SW 1271 (cell line): Measurements from ENCODE around the gene VAPB.
"Not testable (repeated sequence)": the region's sequence is repeated elsewhere in the genome, so short reads cannot be mapped to it uniquely, and the experiment has no call there.

Experiments used
- DNase-seq, 2 experiments: peaks; one replicate each; lab custom pipeline; 2025; lab: John Stamatoyannopoulos, UW

VAPB gene

DNA sequence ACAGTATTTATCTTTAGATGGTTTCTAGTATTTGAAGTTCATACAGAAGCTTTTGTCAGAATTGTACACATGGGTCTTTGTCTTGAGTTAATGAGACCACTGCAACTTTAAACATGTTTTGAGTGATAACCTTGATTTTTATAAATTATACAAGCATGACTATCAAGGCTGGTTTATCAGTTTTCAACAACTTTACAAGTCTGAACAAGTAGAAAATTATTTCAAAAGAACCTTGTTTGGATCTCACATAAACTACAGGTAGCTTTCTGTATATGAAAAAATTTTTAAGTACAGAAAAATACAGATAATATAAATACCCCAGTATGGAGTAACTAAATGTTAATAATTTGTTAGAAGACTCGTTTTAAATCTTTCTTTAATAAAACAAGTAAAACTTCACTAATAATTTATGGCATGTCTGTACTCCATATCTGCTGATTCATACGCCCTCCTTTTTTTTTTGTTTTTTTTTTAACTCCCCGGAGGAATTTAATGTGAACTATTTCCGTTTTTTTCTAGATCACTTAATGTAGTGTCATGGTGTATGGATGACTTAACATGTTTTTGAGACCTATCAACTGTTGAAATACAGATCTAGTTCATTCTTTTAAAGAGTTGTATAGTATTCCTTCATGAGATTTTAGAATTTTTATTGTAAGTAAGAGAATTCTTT lies 18.3 kb downstream of the VAPB start:
- DNase-seq: peak in 1 of 2 experiments; percentile 22

DNA sequence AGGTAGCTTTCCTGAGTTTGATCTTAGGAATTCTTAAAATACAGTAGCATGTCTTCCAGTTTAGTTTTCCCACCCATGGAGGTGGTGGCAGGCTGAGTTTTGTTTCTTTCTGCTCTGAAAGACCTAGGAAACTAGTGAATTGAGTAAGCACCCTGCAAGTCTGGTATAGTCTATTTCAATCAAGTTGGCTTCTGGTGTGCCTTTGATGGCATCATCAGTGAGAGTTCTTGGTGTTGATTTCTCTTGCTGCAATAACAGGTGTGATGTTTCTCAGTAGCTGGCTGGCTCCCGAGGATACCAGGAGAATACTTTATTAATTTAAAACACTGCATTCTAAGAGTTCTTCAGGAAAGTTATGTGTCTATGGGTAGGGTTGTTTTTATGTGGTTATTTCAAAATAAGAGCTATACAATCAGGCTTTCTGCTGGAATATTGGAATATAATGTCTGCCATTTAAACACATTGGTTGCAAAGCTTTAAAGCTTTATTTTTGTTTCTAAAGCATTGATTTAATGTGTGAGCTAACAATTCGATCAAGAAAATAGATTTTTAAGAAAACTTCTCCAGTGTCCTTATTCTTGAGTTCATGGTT lies 19.0 kb downstream of the VAPB start:
- no peak for DNase-seq

DNA sequence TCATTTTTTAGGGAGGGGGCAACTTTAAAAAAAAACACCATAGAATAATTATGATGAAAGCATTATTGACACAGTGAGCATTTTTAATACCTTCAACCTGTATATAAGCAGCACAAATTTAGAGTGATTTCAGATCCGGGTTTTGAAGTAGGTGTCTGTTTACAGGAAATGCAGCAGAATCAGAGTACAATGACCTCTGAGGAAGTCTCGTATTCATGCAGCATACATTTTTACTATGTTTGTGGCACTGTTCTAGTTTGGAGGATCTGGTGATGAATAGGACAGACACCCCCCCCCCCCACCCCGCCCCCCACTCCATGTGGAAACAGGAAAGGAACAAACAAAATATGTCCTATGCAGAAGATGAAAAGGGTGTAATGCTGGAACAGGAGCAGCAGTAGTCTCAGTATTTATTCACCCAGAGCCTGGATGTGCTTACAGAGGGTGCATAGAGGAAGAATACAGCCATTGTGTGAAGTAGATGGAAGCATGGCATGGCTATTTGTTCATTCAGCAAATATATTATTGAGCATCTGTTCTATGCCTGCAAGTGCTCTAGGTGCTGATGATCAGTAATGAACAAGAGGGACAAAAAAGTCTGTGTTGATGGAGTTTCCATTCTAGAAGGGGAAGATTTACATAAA lies 19.7 kb downstream of the VAPB start:
- peak in 1 of 2 experiments; percentile 40 for DNase-seq

DNA sequence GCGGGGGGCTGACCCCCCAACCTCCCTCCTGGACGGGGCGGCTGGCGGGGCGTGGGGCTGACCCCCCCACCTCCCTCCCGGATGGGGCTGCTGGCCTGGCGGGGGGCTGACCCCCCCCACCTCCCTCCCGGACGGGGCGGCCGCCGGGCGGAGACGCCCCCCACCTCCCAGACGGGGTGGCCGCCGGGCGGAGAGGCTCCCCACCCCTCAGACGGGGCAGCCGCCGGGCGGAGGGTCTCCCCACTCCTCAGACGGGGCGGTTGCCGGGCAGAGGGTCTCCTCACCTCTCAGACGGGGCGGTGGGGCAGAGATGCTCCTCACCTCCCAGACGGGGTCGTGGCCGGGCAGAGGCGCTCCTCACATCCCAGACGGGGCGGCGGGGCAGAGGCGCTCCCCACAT lies 25.2 kb downstream of the VAPB start:
- DNase-seq: not testable (repeated sequence)

DNA sequence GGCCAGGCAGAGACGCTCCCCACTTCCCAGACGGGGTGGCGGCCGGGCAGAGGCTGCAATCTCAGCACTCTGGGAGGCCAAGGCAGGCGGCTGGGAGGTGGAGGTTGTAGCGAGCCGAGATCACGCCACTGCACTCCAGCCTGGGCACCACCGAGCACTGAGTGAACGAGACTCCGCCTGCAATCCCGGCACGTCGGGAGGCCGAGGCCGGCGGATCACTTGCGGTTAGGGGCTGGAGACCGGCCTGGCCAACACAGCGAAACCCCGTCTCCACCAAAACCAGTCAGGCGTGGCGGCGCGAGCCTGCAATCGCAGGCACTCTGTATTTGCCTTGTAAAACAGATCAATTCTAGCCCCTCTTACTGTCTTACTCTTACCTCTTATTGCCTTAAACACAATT lies 25.8 kb downstream of the VAPB start:
- DNase-seq: not testable (repeated sequence)

DNA sequence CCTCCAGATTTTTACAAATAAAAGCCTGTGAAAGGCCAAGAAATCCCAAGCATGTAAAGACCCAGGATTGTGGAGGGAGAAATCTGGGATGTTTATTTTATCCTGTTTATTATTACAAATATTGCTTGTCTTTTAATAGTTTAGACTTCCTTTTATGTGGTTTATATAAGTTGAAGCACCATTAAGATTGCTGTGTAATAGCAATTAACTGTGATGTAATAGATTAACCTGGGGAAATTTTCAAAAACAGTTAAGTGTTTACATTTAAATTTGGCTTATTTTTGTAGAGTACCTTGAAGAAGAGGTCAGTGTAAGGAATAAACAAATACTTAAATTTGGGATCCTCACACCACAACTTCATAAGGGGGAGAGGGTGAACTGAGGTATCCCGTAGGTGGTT lies 27.0 kb downstream of the VAPB start:
- DNase-seq: no peak

DNA sequence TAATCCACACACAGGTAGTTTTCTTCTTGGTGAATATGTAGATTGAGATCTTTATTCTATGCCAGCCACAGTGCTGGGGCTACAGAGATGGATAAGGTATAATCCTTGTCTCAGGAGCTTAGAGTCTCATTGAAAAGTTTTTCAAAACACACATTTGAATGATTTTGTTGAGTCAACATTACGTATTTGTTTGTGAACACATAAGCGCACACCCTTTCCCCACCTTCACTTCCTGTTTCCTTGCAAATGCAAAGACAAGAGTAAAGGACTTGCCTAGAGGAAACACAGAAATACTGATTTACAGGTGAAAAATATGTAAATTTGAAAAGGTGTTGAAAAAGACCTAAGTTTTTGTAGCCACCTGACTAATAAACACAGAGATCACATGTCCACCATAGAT lies 27.8 kb downstream of the VAPB start:
- no peak for DNase-seq

DNA sequence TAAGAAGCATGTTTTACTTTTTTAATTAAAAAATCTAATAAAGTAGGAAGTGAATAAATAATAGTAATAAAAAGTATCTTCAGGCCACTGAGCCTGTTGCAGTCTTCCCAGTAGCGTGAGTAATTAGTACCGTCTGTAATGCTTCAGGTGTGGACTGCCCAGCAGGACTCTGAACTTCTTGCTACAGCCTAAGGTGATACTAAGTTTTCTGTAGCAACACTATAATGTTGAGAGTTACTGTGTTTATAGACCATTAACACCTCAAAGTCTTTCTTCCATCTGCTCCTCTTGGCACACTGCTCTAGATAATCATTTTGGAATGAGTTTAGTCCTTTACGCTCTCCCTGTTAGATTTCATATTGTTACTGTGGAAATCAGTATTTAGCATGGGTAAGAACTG lies 28.4 kb downstream of the VAPB start:
- no peak for DNase-seq

DNA sequence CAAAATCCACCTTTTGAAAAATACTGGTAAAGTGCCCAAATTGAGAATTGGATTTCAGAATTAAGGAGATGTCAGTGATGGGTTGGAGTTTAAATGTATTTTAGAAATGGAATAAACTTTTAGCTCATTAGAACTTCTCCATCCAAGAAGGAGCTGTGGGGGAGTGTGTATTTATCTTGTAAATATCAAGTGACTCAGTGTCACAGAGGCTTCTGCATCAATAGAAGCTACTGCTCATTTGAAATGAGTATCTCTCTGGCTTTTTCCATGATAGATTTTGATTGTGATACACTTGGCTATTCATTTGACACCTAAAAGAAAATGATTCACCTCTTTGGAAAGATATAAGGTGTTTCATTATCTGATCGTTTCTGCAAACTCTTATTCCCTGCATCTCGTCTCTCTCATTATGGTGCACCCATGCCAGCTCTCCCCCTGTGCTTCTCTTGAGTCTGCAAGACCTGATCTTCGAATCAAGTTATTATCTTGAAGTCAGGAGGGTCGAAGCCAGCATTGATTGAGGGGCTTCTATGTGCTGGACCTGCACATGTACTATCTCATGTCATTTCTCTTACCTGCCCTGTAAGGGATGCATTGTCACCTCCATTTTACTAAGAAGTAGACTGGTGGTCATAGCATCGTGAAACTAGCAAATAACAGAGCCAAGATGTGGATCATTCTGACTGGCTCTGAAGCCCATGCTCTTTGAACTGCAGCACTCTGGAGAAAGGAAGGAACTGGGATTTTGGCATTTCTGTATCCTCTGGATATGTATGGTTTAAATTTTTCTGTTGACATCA lies 30.1 kb downstream of the VAPB start:
- no peak for DNase-seq

DNA sequence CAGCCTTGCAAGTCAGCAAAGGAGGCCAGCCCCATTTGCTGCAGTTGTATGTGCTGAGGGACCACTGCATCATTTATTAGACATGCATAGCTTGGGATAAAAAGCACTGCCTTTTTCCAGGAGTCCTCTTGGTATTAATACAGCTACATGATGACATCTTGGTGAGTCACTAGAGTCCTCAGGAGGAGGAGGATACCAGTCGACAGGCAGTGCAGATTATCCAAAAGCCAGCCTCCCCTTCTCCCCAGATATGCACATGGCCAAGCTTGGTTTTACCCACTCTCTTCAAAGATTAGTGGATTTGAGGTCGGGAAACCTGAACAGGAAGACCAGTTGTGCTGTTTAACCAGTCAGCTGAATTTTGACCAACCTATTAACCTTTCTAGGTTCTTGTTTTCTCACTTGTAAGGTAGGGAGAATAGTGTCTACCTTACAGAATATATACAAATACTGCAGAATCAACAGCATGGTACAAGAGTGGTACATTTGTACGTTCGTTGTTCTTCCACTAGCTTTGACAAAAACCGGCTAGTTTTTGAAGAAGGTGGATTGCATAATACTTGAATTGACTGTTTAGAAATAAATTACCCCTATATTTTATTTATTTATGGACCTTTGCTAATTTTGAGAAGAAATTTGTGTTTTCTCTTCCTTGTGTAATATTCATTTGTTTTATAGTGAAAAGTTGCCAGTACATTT lies 31.9 kb downstream of the VAPB start:
- peak in 1 of 2 experiments; percentile 53 for DNase-seq

DNA sequence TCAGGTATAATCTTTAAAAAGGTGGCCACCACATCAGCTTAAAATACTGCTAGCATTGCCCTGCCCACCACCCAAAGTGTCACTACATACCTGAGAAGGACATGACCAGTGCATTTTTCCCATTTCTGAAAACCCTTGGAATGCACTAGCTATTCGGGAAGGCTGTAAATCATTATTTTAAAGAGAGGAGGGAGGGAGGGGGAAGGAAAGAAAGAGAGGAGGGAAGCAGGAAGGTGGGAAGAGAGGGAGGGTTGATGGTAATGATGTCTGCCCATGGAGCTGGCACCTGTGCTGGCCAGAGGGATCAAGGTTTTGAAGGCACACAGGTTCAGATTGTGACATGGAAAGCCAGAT lies 32.4 kb downstream of the VAPB start:
- DNase-seq: no peak

DNA sequence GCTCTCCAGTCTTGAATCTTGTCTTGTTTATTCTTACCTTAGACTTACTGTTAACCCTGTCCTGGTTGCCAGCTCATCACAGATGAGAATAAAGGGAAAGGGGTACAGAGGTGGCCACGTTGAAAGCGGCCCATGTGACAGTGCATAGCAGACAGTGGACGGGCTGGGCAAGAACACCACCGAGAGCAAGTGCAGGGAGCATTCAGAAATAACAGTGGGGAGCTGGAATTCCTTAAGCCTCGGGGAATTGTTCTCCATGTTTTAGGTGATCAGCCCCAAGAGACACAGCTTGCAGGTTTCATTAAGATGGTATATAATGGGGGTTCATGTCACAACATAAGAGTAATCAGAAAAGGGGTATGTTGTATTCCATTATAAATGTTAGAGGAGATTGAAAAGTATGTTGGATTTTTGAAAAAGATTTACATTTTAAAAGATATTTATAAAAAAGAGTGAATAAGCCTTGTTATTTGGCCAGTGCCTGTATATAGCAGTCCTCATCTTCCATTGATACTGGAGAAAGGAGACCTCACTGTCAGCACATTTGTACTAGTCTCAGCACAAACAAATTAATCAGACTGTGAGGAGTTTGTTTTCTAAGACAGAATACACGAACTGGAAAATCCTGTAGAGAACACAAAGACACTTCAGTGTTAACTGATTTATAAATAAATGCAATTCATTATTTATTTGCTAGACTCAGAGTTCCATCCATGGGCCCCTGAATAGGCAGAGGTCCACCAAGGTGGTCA lies 35.4 kb downstream of the VAPB start:
- DNase-seq: no peak

DNA sequence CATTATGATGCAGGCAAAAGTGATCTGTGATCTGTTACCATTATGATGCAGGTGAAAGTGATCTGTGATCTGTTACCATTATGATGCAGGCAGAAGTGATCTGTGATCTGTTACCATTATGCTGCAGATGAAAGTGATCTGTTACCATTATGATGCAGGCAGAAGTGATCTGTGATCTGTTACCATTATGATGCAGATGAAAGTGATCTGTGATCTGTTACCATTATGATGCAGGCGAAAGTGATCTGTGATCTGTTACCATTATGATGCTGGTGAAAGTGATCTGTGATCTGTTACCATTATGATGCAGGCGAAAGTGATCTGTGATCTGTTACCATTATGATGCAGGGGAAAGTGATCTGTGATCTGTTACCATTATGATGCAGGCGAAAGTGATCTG lies 38.5 kb downstream of the VAPB start:
- not testable (repeated sequence) for DNase-seq

DNA sequence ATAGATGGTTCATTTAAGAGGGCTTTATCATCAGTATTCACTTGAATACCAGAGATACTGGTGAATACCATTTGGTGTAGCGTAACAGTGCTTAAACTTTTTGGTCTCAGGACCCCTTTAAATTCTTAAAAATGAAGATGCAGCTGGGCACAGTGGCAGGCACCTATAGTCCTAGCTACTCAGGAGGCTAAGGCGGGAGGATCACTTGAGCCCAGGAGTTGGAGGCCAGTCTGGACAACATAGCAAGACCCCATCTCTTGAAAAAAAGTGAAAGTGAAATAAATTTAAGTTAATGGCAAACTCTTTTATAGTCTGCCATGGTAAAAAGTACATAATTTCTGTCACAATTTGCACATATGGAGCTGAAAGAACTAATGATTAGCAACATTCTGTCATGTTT lies 39.3 kb downstream of the VAPB start:
- no peak for DNase-seq

DNA sequence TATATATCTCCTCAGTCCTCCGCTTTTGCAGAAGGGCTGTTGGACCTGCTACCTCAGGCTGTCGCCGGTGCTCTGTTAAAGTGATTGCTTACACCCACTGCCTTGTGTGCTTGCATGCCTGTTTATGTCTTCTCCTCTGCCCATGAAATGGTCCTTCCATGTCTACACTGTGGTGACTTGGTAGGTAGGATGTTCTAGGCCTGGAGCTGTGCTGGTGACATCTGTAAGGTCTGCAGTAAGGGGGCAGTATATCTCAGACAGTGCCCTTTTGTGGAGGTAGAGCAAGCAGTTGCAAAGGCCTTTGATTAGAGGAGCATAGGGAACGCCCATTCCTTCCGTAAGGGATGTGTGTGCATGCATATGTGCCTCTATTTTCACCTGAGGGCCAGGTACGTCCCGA lies 40.3 kb downstream of the VAPB start:
- DNase-seq: no peak

DNA sequence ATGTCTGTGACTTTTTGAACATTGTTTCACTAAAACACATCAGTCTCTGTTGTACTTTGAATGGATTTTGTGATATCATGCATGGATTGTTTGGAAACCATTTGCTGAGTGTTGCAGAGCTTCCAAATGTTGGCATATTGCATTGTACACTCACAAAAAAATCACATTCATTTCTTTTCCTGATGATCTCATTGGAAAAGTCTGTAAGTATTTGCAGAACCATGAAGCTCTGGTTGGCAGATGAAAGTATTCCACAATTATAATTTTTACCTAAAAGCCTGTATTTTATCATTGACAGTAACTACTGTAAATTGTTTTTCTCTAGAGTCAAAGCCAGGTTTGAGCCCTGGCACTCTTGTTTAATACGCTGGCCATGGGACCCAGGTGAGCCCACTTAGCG lies 42.1 kb downstream of the VAPB start:
- DNase-seq: no peak

DNA sequence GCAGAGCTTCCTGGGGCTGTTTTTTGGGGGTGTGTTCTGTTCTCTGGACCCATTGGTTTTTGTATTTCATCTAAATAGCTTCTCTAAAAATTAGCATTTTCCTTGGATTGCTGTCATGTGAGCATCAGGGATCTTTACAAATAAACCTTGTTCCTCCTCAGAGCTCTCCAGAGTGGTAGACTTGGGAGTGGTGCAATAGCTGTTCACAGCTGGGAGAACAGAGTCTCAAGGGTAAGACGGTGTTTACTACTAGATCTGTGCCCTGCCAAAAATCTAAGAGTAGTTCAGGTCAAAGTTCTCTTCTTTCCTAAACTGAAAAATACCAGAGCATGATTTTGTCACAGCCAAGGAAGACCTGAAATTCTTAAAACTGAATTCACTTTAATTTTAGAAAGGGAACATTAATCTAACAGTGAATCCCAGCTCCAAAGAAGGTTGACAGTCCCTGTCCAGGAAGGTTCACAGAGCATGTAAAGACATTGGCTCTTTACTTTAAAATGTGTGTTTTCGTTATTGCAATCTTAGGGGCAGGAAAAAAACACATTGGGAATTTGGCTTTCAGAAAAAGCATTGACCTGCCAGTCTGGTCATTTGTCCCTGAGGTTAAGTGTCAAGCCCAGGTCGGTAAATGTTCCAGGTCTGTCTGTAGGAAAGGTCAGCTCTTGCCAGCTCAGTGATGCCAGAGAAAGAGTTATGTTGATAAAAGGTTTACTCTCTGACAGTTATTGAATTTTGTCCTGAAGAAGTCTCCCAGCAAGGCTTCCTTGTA lies 43.3 kb downstream of the VAPB start:
- DNase-seq: no peak

DNA sequence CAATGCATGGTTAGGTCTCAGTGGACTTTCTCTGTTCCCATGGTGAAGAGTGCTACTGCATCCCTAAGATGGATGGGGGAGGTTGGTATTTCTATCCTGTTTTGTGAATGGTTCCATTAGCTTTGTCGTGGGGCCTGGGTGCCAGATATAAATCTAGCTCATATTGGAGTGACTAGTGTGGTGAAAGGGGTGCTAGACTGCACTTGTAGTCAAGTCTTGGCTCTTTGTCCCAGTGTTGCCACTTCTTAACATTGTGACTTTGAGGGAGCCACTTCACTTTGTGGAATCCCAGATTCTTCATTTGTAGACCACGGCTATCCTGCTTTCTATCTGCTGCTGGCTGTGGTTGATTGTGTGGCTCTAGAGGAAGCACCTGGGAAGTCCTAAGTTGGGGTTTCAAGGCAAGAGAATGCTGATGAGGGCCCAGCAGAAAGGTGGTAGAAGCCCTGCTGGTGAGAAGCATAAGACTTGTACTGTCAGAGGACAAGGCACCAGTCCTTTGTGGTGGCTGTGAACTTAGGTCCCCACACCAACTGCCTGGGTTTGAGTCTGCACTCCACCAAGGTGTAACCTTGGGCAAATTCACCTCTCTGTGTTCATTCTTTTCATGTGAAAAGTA lies 44.1 kb downstream of the VAPB start:
- no peak for DNase-seq

DNA sequence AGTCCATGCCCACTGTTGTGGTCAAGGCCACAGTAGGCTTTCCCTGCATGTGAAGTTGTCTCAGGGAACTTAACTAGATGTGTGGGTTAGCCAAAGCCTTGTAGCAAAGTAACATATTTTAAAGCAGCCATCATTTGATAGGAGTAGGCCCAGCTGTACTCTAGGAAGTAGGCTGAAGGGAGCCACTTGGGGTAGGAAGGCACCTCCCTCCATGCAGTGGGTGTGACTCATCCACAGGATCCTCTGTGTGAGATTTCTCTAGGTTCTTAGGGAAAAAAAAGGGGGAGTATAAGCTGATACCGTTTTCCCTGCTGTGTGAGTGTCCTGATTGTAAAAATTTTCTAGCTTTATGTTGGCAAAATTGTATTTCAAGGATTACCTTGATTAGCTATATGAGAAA lies 44.7 kb downstream of the VAPB start:
- DNase-seq: peak in 1 of 2 experiments; percentile 25

DNA sequence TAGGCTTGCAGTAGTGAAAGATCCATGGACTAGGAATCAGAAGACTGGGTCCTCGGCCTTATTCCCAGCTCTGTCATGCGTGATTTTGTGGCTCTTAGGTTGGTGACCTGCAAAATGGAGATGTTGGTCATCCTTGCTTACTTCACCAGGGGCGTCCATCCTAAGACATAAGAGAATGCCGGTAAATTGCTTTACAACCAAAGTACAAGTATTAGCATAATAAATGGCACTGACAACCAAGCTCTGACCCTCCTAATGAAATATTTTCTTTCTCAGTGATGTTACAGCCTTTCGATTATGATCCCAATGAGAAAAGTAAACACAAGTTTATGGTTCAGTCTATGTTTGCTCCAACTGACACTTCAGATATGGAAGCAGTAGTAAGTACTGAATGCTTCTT lies 45.3 kb downstream of the VAPB start:
- no peak for DNase-seq
